Trophoblast cell (in vitro differentiated cells and primary cell): ENCODE measurements around the gene HAUS7.

Experiments
- DNase-seq, 2 donors: peaks; one replicate each; pipeline ENCODE4 v3.0.0-alpha.2; 2016
- H2AFZ ChIP-seq: 2 replicates; pipeline ENCODE4 v1.6.1; 2013; ENCODE audit warnings: low read length, moderate library complexity, mild to moderate bottlenecking; ENCODE audit not compliant: insufficient read depth, poor library complexity
- H2AK5ac ChIP-seq: 2 replicates; pipeline ENCODE4 v1.6.1; 2013; ENCODE audit warnings: mild to moderate bottlenecking, low read length
- H2BK120ac ChIP-seq: 2 replicates; pipeline ENCODE4 v1.6.1; 2013; ENCODE audit warnings: low read length, mild to moderate bottlenecking, moderate library complexity; ENCODE audit not compliant: insufficient read depth, poor library complexity
- H2BK12ac ChIP-seq: 2 replicates; pipeline ENCODE4 v1.6.1; 2013; ENCODE audit warnings: mild to moderate bottlenecking, low read length, moderate library complexity
- H2BK5ac ChIP-seq: 2 replicates; pipeline ENCODE4 v1.6.1; 2013; ENCODE audit warnings: low read length, low read depth, moderate library complexity, mild to moderate bottlenecking; ENCODE audit not compliant: poor library complexity
- H3K14ac ChIP-seq: 2 replicates; pipeline ENCODE4 v1.6.1; 2013; ENCODE audit warnings: mild to moderate bottlenecking, low read length
- H3K18ac ChIP-seq: 2 replicates; pipeline ENCODE4 v1.6.1; 2013; ENCODE audit warnings: mild to moderate bottlenecking, low read length
- H3K23ac ChIP-seq: 2 replicates; pipeline ENCODE4 v1.6.1; 2013; ENCODE audit warnings: low read length
- H3K27ac ChIP-seq: 2 replicates; pipeline ENCODE4 v1.5.1; 2013; ENCODE audit warnings: low read depth, mild to moderate bottlenecking, inconsistent platforms, low read length, moderate library complexity
- H3K27me3 ChIP-seq: 2 replicates; pipeline ENCODE4 v1.6.1; 2013; ENCODE audit warnings: inconsistent platforms, mild to moderate bottlenecking, low read length, moderate library complexity; ENCODE audit not compliant: insufficient read depth
- H3K36me3 ChIP-seq, 2 experiments: 1 replicate in 1 of 2; 2 replicates in 1 of 2; pipeline ENCODE4 v1.6.1; 2013; ENCODE audit warnings: low read length in 2 of 2, mild to moderate bottlenecking in 2 of 2, moderate library complexity in 1 of 2; ENCODE audit not compliant: insufficient read depth in 2 of 2, control insufficient read depth in 1 of 2
- H3K4ac ChIP-seq: 2 replicates; pipeline ENCODE4 v1.6.1; 2013; ENCODE audit warnings: low read depth, mild to moderate bottlenecking, low read length, moderate library complexity
- H3K4me1 ChIP-seq, 2 experiments: 1 replicate in 1 of 2; 2 replicates in 1 of 2; pipeline ENCODE4 v1.6.1; 2013; ENCODE audit warnings: low read length in 2 of 2, mild to moderate bottlenecking in 2 of 2, moderate library complexity in 1 of 2; ENCODE audit not compliant: insufficient read depth in 2 of 2, control insufficient read depth in 1 of 2
- H3K4me2 ChIP-seq: 2 replicates; pipeline ENCODE4 v1.6.1; 2013; ENCODE audit warnings: inconsistent platforms, mild to moderate bottlenecking, low read length, moderate library complexity
- H3K4me3 ChIP-seq: 2 replicates; pipeline ENCODE4 v1.5.1; 2013; ENCODE audit warnings: mild to moderate bottlenecking, low read depth, low read length, inconsistent platforms
- H3K79me1 ChIP-seq: one replicate; pipeline ENCODE4 v1.6.1; 2013; ENCODE audit warnings: low read length
- H3K79me2 ChIP-seq: 2 replicates; pipeline ENCODE4 v1.6.1; 2013; ENCODE audit warnings: low read length, mild to moderate bottlenecking; ENCODE audit not compliant: control insufficient read depth, insufficient read depth, poor library complexity
- H3K9ac ChIP-seq: 2 replicates; pipeline ENCODE4 v1.6.1; 2013; ENCODE audit warnings: mild to moderate bottlenecking, low read length
- H3K9me3 ChIP-seq: 2 replicates; pipeline ENCODE4 v1.6.1; 2013; ENCODE audit warnings: low read depth, mild to moderate bottlenecking, control low read depth, inconsistent platforms, low read length; ENCODE audit not compliant: insufficient read depth
- H4K12ac ChIP-seq: 2 replicates; pipeline ENCODE4 v1.6.1; 2013; ENCODE audit warnings: low read depth, mild to moderate bottlenecking, low read length, moderate library complexity
- H4K8ac ChIP-seq: 2 replicates; pipeline ENCODE4 v1.6.1; 2013; ENCODE audit warnings: low read depth, mild to moderate bottlenecking, low read length, moderate library complexity
- H4K91ac ChIP-seq: one replicate; pipeline ENCODE4 v1.6.1; 2013; ENCODE audit warnings: low read depth, mild to moderate bottlenecking, low read length, moderate library complexity
- WGBS: extraction: QIAGEN DNeasy Blood & Tissue Kit; methylation state at CpG from one replicate; pipeline ENCODE4 v1.1.7; 2013; ENCODE audit warnings: missing lambda C conversion rate; ENCODE audit not compliant: insufficient read length, insufficient coverage; ENCODE audit errors: extremely low coverage; 5-methylcytosine and 5-hydroxymethylcytosine counted together

HAUS7 gene

GRCh38 chrX:153492543-153492942, 22.2 kb upstream of the HAUS7 start:
- no peak overlapping the region for H3K14ac ChIP-seq
- H2AK5ac ChIP-seq: no peak overlapping the region
- no peak overlapping the region for H4K12ac ChIP-seq
- no peak overlapping the region for H2BK5ac ChIP-seq
- H3K4ac ChIP-seq: no peak overlapping the region
- no peak overlapping the region for H2BK12ac ChIP-seq
- no peak overlapping the region for H4K8ac ChIP-seq
- no peak overlapping the region for H2AFZ ChIP-seq
- no peak for DNase-seq
- no CpG with 5 or more reads among the region's 12 CpGs for WGBS
- H3K4me2 ChIP-seq: no peak overlapping the region
- H3K23ac ChIP-seq: no peak overlapping the region
- peaks cover 15% of the 10 kb centered on the region for H3K79me1 ChIP-seq
- H3K9ac ChIP-seq: no peak overlapping the region
- no peaks in the 10 kb centered on the region for H3K36me3 ChIP-seq
- no peak overlapping the region for H2BK120ac ChIP-seq
- no peak overlapping the region for H4K91ac ChIP-seq
- H3K4me3 ChIP-seq: no peak overlapping the region
- H3K27me3 ChIP-seq: no peaks in the 10 kb centered on the region
- H3K4me1 ChIP-seq: peaks cover 7 to 14% of the 10 kb centered on the region in 2 experiments
- no peaks in the 10 kb centered on the region for H3K9me3 ChIP-seq
- H3K79me2 ChIP-seq: no peaks in the 10 kb centered on the region
- H3K18ac ChIP-seq: no peak overlapping the region
- H3K27ac ChIP-seq: no peak overlapping the region

- Histone ChIP-seq H3K9ac (no peak overlapping the region), H2BK120ac (no peak overlapping the region), H3K14ac (no peak overlapping the region), H2AFZ (no peak overlapping the region), H3K23ac (no peak overlapping the region), H2AK5ac (no peak overlapping the region), H3K27ac (no peak overlapping the region), H3K79me2 (no peaks in the 10 kb centered on the region), H3K79me1 (peaks cover 16% of the 10 kb centered on the region), H2BK12ac (no peak overlapping the region), H3K4ac (no peak overlapping the region), H3K9me3 (no peaks in the 10 kb centered on the region), H3K27me3 (no peaks in the 10 kb centered on the region), H3K4me1 (peaks cover 7 to 16% of the 10 kb centered on the region in 2 experiments), H3K36me3 (no peaks in the 10 kb centered on the region), H3K4me2 (no peak overlapping the region), H2BK5ac (no peak overlapping the region), H4K91ac (peak overlapping the region; percentile 40), H4K12ac (no peak overlapping the region), H4K8ac (no peak overlapping the region), H3K18ac (no peak overlapping the region), H3K4me3 (no peak overlapping the region)
- no CpG with 5 or more reads among the region's 11 CpGs for WGBS
- DNase-seq: no peak
Observed at GRCh38 chrX:153491918-153492317, 21.5 kb upstream of the HAUS7 start.

DNA sequence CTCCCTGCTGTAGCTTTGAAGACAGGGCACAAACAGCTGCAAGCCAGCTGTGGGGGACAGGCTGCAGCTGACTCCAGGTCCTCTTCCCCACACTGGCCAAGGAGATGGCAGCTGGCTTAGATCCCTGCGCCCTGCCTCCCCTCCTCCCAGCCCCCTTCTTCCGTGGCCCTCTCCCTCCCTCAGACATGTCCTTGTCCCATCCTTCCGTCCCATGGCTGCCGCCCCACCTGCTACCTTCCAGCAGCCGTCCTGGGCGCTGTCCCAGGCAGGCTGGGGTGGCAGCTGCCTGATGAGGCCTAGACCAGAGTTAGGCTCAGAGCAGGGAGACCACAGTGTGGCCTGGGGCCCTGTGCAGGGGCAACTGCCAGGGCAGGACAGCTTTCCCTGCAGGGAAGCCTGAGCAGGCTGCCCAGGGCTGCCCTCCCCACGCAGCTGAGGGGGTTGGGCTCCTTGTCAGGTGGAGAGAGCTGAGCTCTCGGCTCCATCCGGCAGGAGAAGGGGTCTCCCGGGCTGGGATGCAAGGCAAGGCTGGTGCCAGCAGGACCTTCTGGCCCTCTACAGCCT, 21.1 kb upstream of the HAUS7 start:
- H3K18ac ChIP-seq: no peak overlapping the region
- H3K36me3 ChIP-seq: no peaks in the 10 kb centered on the region
- peak overlapping the region; percentile 40 for H4K91ac ChIP-seq
- H3K4me2 ChIP-seq: no peak overlapping the region
- no peak overlapping the region for H3K23ac ChIP-seq
- H3K14ac ChIP-seq: no peak overlapping the region
- no peak overlapping the region for H4K8ac ChIP-seq
- no peak overlapping the region for H3K27ac ChIP-seq
- H3K4me1 ChIP-seq: peaks cover 7 to 16% of the 10 kb centered on the region in 2 experiments
- H2AFZ ChIP-seq: no peak overlapping the region
- H3K79me2 ChIP-seq: no peaks in the 10 kb centered on the region
- no peak overlapping the region for H3K4me3 ChIP-seq
- H2AK5ac ChIP-seq: no peak overlapping the region
- DNase-seq: no peak
- peaks cover 16% of the 10 kb centered on the region for H3K79me1 ChIP-seq
- H4K12ac ChIP-seq: peak overlapping the region; percentile 31
- no peak overlapping the region for H2BK120ac ChIP-seq
- peak overlapping the region; percentile 42 for H2BK12ac ChIP-seq
- H3K9me3 ChIP-seq: no peaks in the 10 kb centered on the region
- H2BK5ac ChIP-seq: no peak overlapping the region
- H3K27me3 ChIP-seq: no peaks in the 10 kb centered on the region
- no peak overlapping the region for H3K4ac ChIP-seq
- H3K9ac ChIP-seq: no peak overlapping the region
- no CpG with 5 or more reads among the region's 10 CpGs for WGBS

DNA sequence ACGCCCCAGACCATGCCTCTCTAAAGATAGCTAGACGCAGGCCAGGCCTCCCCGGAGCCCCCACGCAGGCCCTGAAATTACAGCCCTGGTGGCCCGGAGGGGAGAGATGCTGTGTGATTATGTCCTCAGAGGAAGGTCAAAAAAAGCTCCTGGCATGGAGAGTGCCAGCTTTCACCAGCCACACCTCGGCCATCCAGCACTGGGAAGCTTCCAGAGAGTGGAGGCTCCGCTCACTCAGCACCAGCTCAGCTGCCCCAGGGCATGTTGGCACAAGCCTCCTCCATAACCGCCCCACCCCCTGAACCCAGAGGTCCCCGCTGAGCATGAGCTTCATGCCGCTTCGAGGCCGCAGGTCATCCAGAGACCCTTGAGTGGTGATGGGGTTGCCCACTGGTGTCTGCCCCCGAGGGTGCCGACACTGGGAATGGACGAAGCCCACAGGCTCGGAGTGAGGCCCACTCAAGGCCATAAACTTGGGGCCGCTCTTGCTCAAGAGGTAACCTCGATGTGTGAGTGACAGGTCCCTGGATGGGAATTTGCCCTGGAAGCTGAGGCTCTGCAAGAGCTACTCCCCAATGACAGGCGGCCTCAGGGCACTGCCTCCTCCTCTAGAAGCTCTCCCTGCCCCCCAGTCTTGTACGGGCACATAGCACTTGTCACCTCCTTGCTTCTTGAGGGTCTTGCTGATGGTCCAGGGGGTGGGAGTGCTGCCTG, 20.0 kb upstream of the HAUS7 start:
- Histone ChIP-seq H3K27ac (no peak overlapping the region), H4K12ac (no peak overlapping the region), H3K9me3 (no peaks in the 10 kb centered on the region), H3K79me2 (no peaks in the 10 kb centered on the region), H2BK120ac (no peak overlapping the region), H3K9ac (no peak overlapping the region), H4K91ac (peak overlapping the region; percentile 21), H2AK5ac (no peak overlapping the region), H3K18ac (no peak overlapping the region), H3K36me3 (no peaks in the 10 kb centered on the region), H3K4me1 (peaks cover 7 to 16% of the 10 kb centered on the region in 2 experiments), H3K27me3 (no peaks in the 10 kb centered on the region), H2AFZ (no peak overlapping the region), H3K4me3 (no peak overlapping the region), H3K4me2 (no peak overlapping the region), H2BK12ac (no peak overlapping the region), H4K8ac (no peak overlapping the region), H3K4ac (no peak overlapping the region), H2BK5ac (no peak overlapping the region), H3K14ac (no peak overlapping the region), H3K79me1 (peaks cover 16% of the 10 kb centered on the region), H3K23ac (no peak overlapping the region)
- DNase-seq: no peak
- no CpG with 5 or more reads among the region's 20 CpGs for WGBS
